GM18526 (cell line): ENCODE data around the gene ALDH3A1.

ENCODE experiments used
- POLR2A ChIP-seq: IDR thresholded peaks from 3 replicates; pipeline ENCODE4 v1.6.1; 2011; ENCODE audit not compliant: insufficient read length; ENCODE audit errors: extremely low read depth

ALDH3A1 gene

GRCh38 chr17:19766421-19767270 lies 18.5 kb upstream of the ALDH3A1 start:
- TF ChIP-seq POLR2A, result no peak

- no peak for TF ChIP-seq POLR2A
Observed at GRCh38 chr17:19766016-19766415, 17.9 kb upstream of the ALDH3A1 start.

- no peak for TF ChIP-seq POLR2A
Observed at GRCh38 chr17:19763416-19763815, 15.3 kb upstream of the ALDH3A1 start.

- no peak for TF ChIP-seq POLR2A
Observed at GRCh38 chr17:19762515-19762961, 14.4 kb upstream of the ALDH3A1 start.

- no peak for TF ChIP-seq POLR2A
Observed at GRCh38 chr17:19760746-19761145, 12.6 kb upstream of the ALDH3A1 start.

GRCh38 chr17:19759568-19760549 lies 11.8 kb upstream of the ALDH3A1 start:
- TF ChIP-seq POLR2A, result no peak

- TF ChIP-seq POLR2A, result no peak
Observed at GRCh38 chr17:19757536-19758180, 9.6 kb upstream of the ALDH3A1 start.

GRCh38 chr17:19756546-19756945 lies 8.4 kb upstream of the ALDH3A1 start:
- no peak for TF ChIP-seq POLR2A

- TF ChIP-seq POLR2A, result no peak
Observed at GRCh38 chr17:19755821-19756510, 7.9 kb upstream of the ALDH3A1 start.

GRCh38 chr17:19755392-19755791 lies 7.3 kb upstream of the ALDH3A1 start:
- TF ChIP-seq POLR2A, result no peak

GRCh38 chr17:19753661-19754463 lies 5.8 kb upstream of the ALDH3A1 start:
- no peak for TF ChIP-seq POLR2A

- no peak for TF ChIP-seq POLR2A
Observed at GRCh38 chr17:19753051-19753509, 5.0 kb upstream of the ALDH3A1 start.

GRCh38 chr17:19752216-19753050 lies 4.3 kb upstream of the ALDH3A1 start:
- no peak for TF ChIP-seq POLR2A
